A673 (cell line): ENCODE results near the gene MYL11.

Experiments used
- EZH2 ChIP-seq: fragments of 200-600 bp; sonication (generic); IDR thresholded peaks from 2 replicates; pipeline ENCODE4 v1.6.1; 2017; ENCODE audit warnings: borderline replicate concordance, low read depth, mild to moderate bottlenecking, mixed read lengths, antibody characterized with exemption, low read length; ENCODE audit not compliant: poor library complexity, severe bottlenecking
- TF ChIP-seq, protein P1 (sequence below): fragments of 300-800, 200-600 bp; sonication (generic); conservative IDR thresholded peaks from 2 replicates; pipeline ENCODE4 v1.5.1; 2017; ENCODE audit warnings: low read depth, mild to moderate bottlenecking, antibody characterized with exemption, low read length, moderate library complexity, mixed read lengths

GRCh38 chr16:30418350-30419181, 44.0 kb downstream of the MYL11 start:
- TF ChIP-seq, protein P1, sequence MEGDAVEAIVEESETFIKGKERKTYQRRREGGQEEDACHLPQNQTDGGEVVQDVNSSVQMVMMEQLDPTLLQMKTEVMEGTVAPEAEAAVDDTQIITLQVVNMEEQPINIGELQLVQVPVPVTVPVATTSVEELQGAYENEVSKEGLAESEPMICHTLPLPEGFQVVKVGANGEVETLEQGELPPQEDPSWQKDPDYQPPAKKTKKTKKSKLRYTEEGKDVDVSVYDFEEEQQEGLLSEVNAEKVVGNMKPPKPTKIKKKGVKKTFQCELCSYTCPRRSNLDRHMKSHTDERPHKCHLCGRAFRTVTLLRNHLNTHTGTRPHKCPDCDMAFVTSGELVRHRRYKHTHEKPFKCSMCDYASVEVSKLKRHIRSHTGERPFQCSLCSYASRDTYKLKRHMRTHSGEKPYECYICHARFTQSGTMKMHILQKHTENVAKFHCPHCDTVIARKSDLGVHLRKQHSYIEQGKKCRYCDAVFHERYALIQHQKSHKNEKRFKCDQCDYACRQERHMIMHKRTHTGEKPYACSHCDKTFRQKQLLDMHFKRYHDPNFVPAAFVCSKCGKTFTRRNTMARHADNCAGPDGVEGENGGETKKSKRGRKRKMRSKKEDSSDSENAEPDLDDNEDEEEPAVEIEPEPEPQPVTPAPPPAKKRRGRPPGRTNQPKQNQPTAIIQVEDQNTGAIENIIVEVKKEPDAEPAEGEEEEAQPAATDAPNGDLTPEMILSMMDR, result no peak; the same call in 1 of the 2 replicates
- TF ChIP-seq EZH2, result no peak
